ENCODE results near the gene GAL3ST3. TPM values are rescaled to one million over a fixed set of nuclear protein-coding genes. Genes with fewer than 3 reads are reported as not detected.

GAL3ST3 gene
- total RNA-seq, result 12.8 TPM

GRCh38 chr11:66048547-66049323, at the start of gene GAL3ST3:
GAL3ST3 (minus strand) TSS chr11:66049161; CDS start chr11:66045415, 3,746 bp downstream.

GRCh38 chr11:66069715-66070603, 21.0 kb upstream of the GAL3ST3 start, which contains the start of gene PACS1:
PACS1 (plus strand) TSS chr11:66070272; CDS start chr11:66070487, 215 bp downstream.

GRCh38 chr11:66051766-66052663, 3.1 kb upstream of the GAL3ST3 start, which contains the start of gene SF3B2:
SF3B2 (plus strand) TSS chr11:66052364; CDS start chr11:66052385, 21 bp downstream.

GRCh38 chr11:66026017-66026529, 22.9 kb downstream of the GAL3ST3 start, which contains the start of gene CATSPER1:
CATSPER1 (minus strand) TSS chr11:66026479; CDS start chr11:66026379, 100 bp downstream.

GRCh38 chr11:66011785-66012303, 37.1 kb downstream of the GAL3ST3 start, which contains the start of gene CST6:
CST6 (plus strand) TSS chr11:66012008; CDS start chr11:66012045, 37 bp downstream.

GRCh38 chr11:66001942-66002647, 46.9 kb downstream of the GAL3ST3 start, which contains the start of the genes BANF1 and EIF1AD:
BANF1 (plus strand) TSS chr11:66002503; CDS start chr11:66003251, 748 bp downstream.
EIF1AD (minus strand) TSS chr11:66002157; CDS start chr11:66000389, 1,768 bp downstream.

Other genes starting within 250 kb of the GAL3ST3 start
- 1.9 TPM for gene SNX32, start 215.2 kb downstream of the GAL3ST3 start, total RNA-seq
- gene CFL1, start 191.0 kb downstream of the GAL3ST3 start, total RNA-seq, result 360 TPM
- gene MUS81, start 188.7 kb downstream of the GAL3ST3 start, total RNA-seq, result 53.4 TPM
- gene EFEMP2, start 176.4 kb downstream of the GAL3ST3 start, total RNA-seq, result 104 TPM
- 1.4 TPM for gene CTSW, start 169.3 kb downstream of the GAL3ST3 start, total RNA-seq
- 119 TPM for gene FIBP, start 160.7 kb downstream of the GAL3ST3 start, total RNA-seq
- gene CCDC85B, start 158.5 kb downstream of the GAL3ST3 start, total RNA-seq, result 20.8 TPM
- not detected for gene FOSL1, start 148.8 kb downstream of the GAL3ST3 start, total RNA-seq
- gene C11orf68, start 130.1 kb downstream of the GAL3ST3 start, total RNA-seq, result 29.8 TPM
- 55.9 TPM for gene DRAP1, start 129.7 kb downstream of the GAL3ST3 start, total RNA-seq
- not detected for gene TSGA10IP, start 103.7 kb downstream of the GAL3ST3 start, total RNA-seq
- gene SART1, start 87.4 kb downstream of the GAL3ST3 start, total RNA-seq, result 60.9 TPM
- 23.2 TPM for gene EIF1AD, start 47.0 kb downstream of the GAL3ST3 start, total RNA-seq
- gene BANF1, start 46.7 kb downstream of the GAL3ST3 start, total RNA-seq, result 37.6 TPM
- not detected for gene CST6, start 37.2 kb downstream of the GAL3ST3 start, total RNA-seq
- gene CATSPER1, start 22.7 kb downstream of the GAL3ST3 start, total RNA-seq, result not detected
- 110 TPM for gene SF3B2, start 3.2 kb upstream of the GAL3ST3 start, total RNA-seq
- 53.9 TPM for gene PACS1, start 21.1 kb upstream of the GAL3ST3 start, total RNA-seq
- gene KLC2, start 208.5 kb upstream of the GAL3ST3 start, total RNA-seq, result 18.0 TPM
- gene RAB1B, start 219.5 kb upstream of the GAL3ST3 start, total RNA-seq, result 89.4 TPM
- gene CNIH2, start 229.0 kb upstream of the GAL3ST3 start, total RNA-seq, result 1.6 TPM
- gene YIF1A, start 240.0 kb upstream of the GAL3ST3 start, total RNA-seq, result 68.1 TPM
- not detected for gene TMEM151A, start 242.7 kb upstream of the GAL3ST3 start, total RNA-seq